Activated effector memory CD4-positive, alpha-beta T cell treated with anti-CD3 and anti-CD28 coated beads, Interleukin-2, amount 50 U/mL, for 16 hours (primary cell): ENCODE data around the gene SLC35F2.
"Not testable (repeated sequence)": the region's sequence is repeated elsewhere in the genome, so short reads cannot be mapped to it uniquely, and the experiment has no call there.

Experiments used
- DNase-seq: peaks from one replicate; pipeline ENCODE4 v3.0.0-alpha.2; 2020

Gene SLC35F2, protein sequence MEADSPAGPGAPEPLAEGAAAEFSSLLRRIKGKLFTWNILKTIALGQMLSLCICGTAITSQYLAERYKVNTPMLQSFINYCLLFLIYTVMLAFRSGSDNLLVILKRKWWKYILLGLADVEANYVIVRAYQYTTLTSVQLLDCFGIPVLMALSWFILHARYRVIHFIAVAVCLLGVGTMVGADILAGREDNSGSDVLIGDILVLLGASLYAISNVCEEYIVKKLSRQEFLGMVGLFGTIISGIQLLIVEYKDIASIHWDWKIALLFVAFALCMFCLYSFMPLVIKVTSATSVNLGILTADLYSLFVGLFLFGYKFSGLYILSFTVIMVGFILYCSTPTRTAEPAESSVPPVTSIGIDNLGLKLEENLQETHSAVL

DNA sequence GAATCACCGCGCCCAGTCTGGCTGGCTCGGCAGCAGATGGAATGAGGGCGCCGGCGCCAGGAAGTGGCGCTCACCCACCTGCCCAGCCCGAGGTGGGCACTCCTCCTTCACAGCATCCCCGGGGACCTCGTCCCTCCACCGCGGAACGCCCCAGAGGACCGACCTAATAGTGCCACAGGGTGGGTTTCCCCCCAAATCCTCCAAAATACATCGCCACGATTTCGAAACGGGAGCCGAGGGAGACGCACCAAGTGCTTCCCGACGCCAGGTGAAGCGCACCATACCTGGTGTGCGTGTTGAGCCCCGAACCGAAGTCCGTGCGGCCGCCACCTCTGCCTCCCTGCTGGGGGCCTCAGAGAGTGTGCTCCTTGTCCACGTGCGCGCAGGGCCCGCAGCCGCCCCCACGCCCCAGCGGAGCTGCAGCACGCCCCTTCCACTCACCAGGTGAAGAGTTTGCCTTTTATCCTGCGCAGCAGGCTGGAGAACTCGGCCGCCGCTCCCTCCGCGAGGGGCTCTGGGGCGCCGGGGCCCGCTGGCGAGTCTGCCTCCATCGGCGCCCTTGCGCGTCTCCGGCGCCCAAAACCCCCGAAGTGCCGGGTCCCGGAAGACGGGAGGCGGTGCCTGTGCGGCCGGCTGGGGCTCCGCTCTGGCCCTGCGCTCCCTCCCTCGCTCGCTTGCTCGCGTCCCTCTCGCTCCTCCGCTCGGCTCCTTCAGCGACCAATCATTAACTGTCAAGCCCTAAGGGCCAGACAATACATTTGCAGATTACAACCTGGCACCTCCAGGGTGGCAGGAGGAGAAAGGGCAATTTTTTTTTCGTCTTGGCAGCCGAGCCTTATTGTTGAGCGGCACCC is at the start of gene SLC35F2:
TSS of gene SLC35F2 (minus strand) at position 571 of the 854 bp plus-strand sequence. CDS start at position 551, 20 bp downstream.
- DNase-seq, result peak; percentile 90

DNA sequence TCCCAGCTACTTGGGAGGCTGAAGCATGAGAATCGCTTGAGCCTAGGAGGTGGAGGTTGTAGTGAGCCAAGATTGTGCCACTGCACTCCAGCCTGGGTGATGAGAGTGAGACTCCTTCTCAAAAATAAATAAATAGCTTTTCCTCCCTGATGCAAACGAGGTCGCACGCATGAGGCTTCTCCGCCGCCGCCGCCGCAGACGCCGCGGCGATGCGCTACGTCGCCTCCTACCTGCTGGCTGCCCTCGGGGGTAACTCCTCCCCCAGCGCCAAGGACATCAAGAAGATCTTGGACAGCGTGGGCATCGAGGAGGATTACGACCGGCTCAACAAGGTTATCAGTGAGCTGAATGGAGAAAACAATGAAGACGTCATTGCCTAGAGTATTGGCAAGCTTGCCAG is 49.6 kb upstream of the SLC35F2 start:
- no peak for DNase-seq

DNA sequence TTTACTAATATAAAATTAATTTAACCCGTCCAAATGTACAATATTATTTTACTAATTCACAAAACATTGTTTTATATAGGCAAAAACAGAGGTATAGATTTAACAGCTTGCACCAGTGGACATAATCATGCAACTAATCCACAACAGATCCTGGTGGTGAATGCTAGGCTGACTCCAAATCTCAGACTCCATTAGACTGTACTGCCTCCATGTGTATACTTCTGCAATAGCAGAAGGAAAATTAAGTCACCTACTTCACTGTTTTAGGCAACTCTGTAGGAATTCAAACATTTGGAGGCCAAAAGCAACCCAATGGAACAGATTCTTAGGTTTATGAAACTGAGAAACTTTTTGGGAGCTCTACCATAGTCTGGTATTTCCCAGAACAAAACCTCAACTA is 39.7 kb upstream of the SLC35F2 start:
- DNase-seq, result no peak

DNA sequence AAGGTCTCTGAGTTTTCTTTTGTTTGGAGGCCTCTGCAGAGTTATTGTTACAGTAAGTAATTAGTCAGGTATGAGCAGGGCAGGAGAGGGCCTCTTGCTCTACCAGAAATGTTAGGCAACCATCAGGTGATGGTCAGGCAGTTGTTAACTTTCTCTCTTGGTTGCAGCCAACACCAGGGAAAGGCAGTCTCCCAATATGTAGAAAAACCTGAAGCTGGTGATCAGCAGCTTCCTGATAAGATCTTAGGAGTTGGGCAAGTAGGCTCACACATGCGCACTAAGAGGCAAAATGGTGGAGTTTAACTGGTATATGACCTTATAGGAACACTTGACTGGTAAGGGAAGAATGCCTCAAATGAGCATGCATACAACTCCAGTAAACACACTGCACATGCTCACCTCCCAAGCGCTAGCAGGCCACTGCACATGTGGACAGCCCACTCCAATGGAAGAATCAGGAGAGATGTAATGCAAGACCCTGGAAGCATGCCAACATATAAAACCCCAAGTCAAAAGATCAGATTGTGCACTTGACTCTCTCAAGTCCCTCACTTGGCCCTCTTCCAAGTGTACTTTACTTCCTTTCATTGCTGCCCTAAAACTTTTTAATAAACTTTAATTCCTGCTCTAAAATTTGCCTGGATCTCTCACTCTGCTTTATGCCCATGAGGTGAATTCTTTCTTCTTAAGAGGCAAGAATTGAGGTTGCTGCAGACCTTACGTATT is 23.7 kb upstream of the SLC35F2 start:
- no peak for DNase-seq

DNA sequence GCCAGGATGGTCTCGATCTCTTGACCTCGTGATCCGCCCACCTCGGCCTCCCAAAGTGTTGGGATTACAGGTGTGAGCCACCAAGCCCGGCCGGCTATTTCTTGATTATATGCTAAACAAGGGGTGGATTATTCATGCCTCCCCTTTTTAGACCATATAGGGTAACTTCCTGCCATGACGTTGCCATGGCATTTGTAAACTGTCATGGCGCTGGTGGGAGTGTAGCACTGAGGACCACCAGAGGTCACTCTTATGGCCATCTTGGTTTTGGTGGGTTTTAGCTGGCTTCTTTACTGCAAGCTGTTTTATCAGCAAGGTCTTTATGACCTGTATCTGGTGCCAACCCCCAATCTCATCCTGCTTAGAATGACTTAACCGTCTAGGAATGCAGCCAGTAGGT is 22.9 kb upstream of the SLC35F2 start:
- DNase-seq, result not testable (repeated sequence)

DNA sequence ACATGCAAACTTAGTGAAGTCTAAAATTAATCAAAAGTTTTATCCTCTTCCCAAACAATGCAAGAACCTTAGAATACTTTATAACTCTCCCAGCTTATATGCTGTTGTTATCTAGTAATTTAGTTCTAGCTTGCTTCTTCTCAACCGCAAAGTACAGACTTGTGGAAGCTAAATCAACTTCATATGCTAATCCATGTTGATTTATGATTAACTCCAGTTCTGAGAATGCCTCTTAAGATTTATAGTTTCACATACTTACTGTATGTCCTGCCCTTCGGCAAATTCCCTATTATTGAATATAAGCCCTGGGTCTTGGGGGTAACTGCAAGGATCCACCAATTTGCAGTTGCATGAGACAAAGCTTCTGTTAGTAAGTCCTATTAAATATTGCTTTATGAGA is 17.6 kb upstream of the SLC35F2 start:
- no peak for DNase-seq

DNA sequence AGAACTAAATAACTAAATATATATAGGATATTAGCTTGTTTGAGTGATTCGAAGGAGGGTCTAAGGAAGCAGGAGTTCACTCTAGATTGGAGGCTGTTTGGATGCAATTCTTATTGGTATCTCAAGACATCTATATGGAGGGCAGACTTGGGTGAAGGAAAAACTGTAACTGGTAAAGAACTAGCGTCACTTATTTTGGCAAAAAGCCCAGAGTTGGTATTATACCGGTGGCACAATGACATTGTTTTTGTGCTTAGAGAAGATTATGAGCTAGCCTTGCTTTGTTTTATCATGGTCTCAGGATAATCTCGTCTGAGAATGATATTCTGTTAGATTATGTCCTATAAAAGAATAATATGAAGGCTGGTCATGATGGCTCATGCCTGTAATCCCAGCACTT is 6.0 kb upstream of the SLC35F2 start:
- DNase-seq, result no peak

DNA sequence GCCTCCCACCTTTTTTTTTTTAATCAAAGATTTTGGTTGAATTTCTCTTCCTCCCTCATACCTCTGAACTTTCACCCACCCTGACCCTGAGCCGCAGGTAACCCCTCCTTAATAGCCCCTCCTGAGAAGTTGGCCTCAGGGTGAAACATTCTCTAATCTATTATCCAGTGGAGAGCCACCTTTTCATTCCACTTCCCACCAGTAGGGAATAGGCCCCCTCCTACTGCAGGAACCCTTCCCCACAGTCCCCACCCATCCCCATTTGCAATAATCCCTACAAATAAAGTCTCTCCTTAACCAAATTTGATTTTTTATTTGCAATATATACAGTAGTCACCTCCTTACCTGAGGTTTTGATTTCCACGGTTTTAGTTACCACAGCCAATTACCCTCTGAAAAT is 2.1 kb upstream of the SLC35F2 start:
- DNase-seq, result no peak

DNA sequence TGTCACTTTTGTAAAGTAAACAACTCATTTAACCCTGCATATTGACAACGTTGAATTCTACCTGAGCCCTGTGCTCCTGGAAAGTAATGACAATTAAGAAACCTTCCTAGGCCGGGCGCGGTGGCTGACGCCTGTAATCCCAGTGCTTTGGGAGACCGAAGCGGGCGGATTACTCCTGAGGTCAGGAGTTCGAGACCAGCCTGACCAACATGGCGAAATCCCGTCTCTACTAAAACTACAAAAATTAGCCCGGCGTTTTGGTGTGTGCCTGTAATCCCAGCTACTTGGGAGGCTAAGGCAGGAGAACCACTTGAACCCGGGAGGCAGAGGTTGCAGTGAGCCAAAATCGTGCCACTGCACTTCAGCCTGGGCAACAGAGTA is 1.6 kb upstream of the SLC35F2 start:
- not testable (repeated sequence) for DNase-seq

DNA sequence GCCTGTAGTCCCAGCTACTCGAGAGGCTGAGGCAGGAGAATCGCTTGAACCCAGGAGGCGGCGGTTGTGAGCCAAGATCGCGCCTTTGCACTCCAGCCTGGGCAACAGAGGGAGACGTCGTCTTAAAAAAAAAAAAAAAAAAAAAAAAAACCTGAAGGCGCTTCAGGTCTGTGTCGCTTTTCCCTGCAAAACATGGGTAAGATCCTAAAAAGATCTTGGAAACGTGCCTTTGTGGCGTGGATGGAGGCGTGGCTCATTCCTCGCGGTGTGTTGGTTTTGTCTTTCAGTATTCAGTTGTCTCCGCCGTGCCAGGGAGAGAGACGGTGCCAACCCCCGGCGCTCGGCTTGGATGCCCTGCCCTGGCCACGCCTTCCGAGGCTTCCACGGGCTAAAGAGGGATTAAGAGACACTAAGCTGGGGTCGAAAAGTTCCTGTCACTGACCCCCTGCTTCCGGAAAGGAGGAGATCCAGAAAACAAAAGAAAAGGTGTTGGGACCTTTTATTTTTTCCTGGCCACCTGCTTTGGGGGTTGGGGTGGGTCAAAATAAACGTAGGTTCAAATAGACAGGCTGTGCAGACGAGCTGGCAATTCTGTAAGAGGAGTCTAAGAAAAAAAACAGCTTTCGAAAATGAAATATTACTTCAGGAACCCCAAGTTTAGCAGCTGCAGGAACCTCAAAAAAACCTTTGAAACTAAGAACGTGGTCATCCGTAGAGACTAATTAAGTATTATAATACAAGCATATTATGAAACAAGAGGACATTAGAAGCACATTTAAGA is 1.1 kb upstream of the SLC35F2 start:
- peak; percentile 74 for DNase-seq

DNA sequence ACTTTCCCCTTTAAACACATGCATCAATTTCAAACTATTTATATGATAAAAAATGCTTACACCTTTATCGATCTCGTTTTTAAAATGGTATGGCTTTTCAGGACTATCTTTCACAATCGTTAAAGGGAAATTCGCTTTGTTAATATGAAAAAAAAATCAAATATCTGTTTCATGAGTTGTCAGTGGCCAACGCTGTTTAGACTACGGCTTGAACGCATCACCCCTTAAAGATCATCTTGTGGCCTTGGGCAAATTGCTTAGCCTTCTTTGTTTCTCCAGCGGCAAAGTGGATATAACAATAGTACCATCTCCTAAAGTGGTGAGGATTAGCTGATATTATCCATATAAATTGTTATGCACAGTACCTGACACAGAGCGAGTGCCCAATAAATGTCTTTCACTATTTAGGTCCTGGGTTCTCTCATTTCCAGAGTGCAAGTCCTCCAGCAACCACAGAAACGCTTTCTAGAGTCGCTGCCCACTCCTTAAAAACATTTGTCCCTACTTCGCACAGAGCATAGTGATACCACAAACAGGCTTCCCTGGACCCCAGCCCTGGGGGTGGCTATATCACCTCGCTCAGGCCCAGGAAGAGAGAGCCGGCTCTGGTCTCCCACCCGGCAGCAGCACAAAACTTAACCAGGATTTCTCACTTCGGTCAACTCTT is 904 bp downstream of the SLC35F2 start:
- no peak for DNase-seq

DNA sequence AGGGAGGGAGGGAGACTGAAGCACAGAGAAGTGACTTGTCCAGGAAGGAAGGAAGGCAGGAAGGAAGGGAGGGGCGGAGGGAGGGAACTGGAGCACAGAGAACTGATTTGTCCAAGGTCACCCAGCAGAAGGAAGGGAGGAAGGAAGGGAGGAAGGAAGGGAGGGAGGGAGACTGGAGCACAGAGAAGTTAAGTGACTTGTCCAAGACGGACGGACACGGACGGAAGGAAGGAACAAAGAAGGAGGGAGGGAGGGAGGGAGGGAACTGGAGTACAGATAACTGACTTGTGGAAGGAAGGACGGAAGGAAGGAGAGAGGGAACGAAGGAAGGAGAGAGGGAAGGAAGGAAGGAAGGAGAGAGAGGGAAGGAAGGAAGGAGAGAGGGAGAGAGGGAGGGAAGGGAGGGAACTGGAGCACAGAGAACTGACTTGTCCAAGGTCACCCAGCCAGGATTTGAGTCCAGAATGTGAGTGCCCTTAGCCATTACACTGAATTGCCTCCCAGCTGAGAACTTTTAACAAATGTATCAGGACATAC is 1.5 kb downstream of the SLC35F2 start:
- no peak for DNase-seq

DNA sequence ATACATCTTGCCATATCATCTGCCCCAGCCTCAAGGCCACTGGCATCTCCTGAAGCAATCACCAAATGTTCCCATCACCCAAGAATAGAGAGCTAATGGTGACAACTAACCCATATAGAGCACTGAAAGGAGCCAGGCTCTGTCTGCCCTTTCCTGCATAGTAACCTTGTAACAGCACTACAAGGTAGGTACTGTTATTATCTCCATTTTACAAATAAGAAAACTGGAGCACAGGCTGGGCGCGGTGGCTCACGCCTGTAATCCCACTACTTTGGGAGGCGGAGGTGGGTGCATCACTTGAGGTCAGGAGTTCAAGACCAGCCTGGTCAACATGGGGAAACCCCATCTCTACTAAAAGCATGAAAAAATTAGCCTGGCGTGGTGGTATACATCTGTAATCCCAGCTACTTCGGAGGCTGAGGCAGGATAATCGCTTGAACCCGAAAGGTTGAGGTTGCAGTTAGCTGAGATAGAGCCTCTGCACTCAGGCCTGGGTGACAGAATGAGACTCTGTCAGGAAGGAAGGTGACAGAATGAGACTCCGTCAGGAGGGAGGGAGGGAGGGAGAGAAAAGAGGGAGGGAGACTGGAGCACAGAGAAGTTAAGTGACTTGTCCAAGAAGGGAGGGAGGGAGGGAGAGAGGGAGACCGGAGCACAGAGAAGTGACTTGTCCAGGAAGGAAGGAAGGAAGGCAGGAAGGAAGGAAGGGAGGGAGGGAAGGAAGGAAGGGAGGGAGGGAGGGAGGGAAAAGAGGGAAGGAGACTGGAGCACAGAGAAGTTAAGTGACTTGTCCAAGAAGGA is 2.2 kb downstream of the SLC35F2 start:
- no peak for DNase-seq

DNA sequence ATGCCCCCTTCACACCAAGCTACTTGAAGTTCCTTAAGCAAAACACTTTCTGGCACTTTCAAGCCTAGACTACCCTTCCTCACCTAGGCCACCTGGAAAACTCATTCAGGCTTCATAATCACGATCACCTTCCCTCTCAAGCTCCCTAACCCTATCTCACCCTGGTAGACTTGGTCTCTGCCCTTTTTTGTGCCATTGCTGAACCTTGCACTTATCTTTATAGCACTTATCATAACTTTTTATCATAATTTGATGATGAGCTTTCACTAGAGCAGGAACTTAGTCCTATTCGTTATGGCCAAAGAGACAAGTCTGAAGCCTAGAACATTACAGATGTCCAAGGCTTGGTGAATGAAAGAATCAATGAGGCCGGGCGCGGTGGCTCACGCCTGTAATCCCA is 5.5 kb downstream of the SLC35F2 start:
- DNase-seq, result no peak

DNA sequence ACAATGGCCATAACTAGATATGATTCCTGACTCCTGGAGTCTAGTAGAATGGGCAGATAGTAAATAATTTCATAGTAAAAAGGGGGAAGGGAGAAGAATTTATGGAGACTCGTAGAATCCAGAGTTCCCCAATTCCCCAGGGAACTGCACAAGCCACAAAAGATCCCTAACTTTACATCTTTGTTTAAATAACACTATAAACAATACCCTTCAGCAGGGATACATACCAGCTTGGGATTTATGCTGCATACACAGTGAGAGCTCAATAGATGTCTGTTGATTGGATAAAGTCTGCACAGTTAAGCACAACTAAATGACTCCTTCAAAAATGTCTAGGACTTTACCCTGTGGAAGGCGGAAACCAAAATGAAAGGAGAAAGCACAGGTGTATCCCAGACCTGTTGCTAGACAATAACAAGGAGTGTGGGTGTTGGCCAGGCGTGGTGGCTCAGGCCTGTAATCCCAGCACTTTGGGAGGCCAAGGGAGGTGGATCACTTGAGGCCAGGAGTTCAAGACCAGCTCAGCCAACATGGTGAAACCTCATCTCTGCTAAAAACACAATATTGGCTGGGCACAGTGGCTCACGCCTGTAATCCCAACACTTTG is 6.8 kb downstream of the SLC35F2 start:
- no peak for DNase-seq

DNA sequence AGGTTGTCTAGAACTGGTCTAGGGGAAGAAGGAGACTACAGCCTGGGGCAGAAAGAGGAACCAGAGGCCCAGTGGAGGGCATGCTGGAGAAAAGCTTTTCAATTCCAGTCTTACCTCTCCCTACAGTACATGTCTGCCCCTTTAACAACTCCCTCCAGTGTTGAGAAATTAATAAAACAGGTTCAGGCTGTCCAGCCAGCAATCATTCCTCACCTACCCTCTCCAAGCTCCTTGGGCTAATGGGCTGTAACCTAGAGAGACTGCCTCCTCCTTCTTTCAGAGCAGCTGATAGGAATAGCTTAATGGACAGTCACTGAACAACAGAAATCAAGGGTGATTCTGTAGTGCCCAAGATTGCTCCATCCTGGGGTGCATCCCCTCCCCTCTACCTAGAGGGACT is 8.8 kb downstream of the SLC35F2 start:
- DNase-seq, result no peak

DNA sequence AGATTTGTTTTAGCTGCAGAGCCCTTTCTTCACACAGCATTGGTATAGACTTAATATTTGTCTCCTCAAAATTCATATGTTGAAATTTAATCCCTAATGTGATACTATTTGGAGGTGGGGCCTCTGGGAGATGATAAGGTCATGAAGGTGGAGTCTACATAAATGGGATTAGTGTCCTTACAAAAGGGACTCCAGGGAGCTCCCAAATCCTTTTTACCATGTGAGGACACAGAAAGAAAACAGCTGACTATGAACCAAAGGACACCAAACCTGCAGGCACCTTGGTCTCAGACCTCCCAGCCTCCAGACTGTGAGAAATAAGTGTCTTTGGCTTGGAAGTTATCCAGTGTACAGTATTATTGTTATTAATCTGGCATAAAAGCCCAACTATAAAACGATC is 10.2 kb downstream of the SLC35F2 start:
- DNase-seq, result no peak

DNA sequence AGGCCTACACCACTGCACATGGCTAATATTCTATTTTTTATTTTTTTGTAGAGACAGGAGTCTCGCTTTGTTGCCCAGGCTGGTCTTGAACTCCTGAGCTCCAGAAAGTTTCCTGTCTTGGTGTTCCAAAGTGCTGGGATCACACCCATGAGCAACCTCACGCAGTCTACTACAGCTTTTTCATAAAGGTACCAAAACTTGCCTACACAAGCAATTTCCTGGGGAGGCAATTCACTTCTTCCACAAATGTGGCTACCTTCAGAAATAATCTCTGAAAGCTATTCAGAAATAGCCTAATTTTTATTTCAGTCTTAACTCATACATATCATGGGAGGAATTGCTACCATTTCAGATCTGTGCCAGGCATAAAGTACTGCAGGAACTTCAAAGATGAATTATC is 11.4 kb downstream of the SLC35F2 start:
- no peak for DNase-seq

DNA sequence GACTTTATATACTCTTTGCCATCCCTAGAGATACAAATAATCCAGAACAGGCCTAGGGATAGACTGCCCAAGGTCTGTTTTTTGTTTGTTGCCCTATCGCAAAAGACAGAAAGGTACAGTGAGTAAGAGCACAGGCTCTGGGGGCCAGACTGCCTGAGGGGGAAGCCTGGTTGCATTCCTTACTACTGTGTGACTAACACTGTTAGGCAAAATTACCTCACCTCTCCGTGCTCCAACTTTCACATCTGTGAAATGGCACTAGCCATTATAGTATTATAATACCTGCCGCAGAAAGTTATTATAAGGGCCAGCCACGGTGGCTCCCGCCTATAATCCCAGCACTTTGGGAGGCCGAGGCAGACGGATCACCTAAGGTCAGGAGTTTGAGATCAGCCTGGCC is 14.5 kb downstream of the SLC35F2 start:
- DNase-seq, result no peak

DNA sequence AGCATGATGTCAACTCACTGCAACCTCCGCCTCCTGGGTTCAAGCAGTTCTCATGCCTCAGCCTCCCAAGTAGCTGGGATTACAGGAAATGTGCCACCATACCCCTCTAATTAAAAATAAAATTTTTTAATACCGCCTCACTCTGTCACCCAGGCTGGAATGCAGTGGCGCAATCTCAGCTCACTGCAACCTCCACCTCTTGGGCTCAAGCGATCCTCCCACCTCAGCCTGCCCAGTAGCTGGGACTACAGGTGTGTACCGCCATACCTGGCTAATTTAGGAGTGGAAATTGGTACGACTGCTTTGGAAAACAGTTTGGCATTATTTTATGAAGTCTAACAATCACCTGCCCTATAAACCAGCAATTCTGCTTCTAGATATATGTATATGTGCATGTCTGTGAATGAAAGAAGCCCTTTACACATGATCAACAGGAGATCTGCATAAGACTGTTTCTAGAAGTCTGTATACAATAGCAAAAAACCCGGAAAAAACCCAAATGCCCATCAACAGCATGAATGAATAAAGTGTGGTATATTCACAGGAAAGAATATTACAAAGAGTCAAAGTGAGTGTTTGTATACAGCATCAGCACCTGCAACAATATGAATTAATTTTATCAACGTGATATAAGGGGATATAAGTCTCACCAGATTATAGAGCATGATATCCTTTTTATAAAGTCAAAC is 16.0 kb downstream of the SLC35F2 start:
- DNase-seq, result no peak
